HG03520 (cell line): ENCODE measurements around the gene RNF222.

ENCODE experiments used
- ATAC-seq: cut with Tn5 transposase; IDR thresholded peaks from one replicate; pipeline ENCODE4 v1.9.1; 2021; ENCODE audit warnings: mild to moderate bottlenecking, moderate library complexity; ENCODE audit not compliant: unreplicated experiment

The RNF222 gene, protein sequence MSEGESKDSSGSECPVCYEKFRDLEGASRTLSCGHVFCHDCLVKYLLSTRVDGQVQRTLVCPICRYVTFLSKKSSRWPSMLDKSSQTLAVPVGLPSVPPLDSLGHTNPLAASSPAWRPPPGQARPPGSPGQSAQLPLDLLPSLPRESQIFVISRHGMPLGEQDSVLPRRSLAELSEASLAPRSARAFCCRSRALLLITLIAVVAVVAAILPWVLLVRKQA

DNA sequence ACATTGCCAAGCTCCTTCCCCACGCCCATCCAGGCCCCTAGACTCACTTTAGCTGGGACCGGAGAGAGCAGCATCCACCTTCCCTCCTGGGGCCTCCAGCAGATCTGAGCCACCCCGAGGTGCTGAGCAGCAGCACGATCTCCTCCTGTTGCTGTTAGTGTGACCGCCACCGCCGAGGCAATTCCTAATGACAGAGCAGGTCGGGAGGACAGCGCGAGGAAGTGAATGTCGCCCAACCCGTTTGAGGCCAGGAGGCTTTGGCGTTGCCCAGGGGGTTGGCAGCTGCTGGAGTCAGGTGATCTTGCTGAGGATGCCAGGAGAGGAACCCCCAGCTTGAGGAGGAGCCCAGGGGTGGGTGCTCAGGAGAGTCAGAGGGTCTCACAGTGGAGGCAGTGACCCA, at the start of gene RNF222:
Gene RNF222, minus strand, starts transcription at position 192 of the 400 bp plus-strand sequence. CDS start 4,366 bp downstream, outside the sequence.
- no peak for ATAC-seq

DNA sequence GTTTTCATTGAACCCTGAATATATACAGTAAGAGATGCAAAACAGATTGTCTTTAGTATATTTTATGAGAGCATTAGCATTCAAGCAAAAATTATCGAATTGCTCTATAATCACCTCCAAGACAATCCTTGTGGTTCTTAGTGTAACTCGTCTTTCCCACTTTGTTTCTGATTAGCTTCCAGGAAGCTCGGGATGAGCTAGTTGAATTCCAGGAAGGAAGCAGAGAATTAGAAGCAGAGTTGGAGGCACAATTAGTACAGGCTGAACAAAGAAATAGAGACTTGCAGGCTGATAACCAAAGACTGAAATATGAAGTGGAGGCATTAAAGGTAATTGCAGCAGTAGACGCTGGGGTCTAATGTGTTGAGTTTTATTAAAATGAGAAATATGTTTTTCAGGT, 47.9 kb upstream of the RNF222 start:
- no peak for ATAC-seq

DNA sequence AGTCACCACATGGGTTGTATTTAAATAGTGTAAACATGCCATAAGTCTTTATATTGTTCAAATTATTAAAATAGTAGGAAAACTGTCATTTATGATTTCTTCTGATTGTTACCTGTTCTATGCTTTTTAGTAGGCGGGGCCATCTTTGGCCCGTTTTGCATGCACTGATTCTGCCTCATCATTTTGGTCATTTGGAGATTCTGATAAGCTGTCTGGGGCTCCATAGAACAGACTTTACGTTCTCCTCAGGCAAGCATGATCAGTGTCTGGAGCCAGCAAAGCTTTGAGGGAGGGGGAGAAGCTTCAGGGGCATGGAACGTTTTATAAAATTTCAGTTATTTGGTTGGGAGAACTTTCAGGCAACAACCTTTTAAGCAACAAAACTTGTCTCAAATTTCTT, 46.9 kb upstream of the RNF222 start:
- no peak for ATAC-seq

DNA sequence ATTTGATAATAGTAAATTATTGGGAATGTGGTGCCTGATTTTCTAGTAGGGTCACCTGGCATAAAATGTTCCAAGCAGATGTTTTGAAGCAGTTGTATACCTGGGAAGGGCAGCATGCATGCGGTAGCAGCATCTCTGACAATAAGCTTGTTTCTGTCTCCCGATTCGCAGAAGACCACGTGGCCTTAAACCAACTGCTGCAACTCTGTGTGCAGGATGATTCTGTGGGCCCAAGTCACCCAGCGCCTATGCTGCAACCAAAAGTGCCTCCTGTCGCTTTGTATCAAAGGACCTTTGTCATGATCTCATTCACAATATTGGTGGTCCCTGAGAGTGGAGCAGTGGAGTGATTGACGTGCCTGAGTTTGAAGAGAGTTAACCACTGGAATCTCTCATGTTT, 46.1 kb upstream of the RNF222 start:
- ATAC-seq: no peak

DNA sequence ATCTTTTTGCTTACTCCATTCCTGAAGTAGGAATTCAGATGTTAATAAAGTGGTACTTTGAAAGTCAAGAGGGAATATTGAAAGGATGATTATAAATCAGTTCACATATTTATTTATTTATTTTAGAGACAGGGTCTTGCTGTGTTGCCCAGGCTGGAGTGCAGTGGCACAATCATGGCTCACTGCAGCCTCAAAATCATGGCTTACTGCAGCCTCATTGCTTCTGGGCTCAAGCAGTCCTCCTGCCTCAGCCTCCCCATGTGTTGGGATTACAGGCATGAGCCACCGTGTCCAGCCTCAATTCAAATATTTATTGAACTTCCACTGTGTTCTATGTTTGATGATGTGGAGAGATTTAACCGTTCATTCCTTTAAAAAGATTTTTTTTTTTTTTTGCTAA, 44.7 kb upstream of the RNF222 start:
- no peak for ATAC-seq

DNA sequence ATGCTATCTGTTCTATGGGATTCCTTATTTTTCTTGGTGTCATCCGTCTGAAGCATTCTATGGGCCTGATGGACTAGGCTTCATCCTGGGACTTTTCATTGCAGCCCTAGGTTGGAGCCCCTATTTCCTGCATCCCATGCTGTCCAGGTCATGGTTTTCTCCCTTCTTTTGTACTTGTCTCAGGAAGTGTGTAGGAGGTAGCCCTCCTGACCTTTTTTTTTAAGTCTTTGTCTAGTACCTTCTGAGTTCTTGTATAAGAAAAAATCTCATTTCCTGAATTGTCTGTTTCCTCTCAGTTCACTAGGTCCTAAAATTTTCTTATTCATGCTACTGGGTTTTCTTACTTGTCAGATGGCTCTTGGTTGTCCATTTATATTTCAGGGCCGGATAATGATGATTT, 44.1 kb upstream of the RNF222 start:
- no peak for ATAC-seq

DNA sequence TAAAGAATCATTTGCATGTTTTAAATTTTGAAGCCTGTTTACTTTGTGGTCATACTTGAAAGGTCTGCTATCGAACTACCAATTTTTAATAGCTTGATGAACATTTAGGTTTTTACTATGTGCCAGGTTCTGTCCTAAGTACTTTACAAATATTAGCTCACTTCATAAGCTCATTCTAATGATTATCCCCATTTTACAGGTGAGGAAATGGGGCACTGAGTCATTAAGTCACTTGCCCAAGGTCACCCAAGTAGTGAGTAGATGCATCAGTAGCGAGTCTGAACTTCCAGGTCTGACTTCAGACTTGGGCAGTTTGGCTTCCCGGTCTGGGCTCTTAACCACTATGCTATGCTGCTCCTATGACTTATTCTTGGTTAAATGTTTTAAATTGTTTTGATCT, 42.1 kb upstream of the RNF222 start:
- no peak for ATAC-seq

DNA sequence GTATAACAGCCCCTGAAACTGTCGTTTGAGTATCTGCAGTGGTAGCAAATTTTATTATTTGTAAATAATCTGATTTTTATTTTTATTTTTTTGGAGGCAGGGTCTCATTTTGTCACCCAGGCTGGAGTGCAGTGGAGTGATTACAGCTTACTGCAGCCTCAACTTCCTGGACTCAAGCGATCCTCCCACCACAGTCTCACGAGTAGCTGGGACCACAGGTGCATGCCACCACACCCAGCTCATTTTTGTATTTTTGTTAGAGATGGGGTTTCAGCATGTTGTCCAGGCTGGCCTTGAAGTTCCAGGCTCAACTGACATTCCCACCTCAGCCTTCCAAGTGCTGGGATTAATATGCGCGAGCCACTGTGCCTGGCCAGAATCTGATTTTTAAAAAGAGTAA, 40.8 kb upstream of the RNF222 start:
- ATAC-seq: no peak

DNA sequence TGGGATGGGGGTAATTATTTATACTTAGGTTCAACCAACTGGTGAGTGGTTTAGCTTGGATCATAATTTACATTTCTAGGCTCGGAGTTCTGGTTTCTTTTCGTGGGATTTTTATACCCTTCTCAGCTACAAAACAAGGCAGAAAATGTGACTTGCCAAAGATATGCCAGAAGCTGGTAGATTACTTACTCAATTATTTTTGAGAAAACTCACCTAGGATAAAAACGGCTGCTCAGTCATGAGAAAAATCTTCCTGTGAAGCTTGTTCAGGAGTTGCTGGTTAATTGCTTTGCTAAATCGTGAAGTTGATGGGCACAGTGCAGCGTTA, 39.2 kb upstream of the RNF222 start:
- ATAC-seq: no peak

DNA sequence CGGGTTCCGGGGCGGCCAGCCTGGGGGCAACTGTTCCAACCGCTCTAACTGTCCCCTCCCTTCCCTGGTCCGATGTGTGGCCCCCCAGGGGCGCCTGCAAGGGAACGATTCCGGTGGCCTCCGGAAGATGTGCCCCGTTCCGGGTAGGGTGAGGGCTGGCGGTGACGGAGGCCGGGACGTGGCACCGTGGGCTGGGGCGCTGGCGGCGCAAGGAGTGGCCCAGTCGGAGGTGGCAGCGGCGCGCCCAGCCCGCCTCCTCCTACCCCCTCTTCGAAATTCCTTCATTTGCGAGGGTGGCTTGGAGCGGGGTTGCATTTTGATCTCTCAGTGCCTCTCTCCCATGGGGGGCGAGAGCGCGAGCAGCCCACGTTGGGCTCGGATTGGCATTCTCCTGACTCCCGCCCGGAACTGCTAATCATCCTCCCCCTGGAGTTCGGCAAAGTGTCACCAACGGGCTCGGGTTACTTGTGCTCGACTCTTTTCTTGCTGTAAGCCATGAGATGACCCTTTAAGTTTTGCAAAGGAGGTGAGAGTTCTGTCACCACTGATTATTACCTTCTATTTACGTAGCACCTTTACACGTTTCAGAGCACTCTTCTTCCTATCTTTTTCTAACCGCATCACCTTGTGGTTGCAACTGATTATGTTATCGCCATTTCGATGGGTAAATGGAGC, 38.7 kb upstream of the RNF222 start:
- ATAC-seq: peak; percentile 41

DNA sequence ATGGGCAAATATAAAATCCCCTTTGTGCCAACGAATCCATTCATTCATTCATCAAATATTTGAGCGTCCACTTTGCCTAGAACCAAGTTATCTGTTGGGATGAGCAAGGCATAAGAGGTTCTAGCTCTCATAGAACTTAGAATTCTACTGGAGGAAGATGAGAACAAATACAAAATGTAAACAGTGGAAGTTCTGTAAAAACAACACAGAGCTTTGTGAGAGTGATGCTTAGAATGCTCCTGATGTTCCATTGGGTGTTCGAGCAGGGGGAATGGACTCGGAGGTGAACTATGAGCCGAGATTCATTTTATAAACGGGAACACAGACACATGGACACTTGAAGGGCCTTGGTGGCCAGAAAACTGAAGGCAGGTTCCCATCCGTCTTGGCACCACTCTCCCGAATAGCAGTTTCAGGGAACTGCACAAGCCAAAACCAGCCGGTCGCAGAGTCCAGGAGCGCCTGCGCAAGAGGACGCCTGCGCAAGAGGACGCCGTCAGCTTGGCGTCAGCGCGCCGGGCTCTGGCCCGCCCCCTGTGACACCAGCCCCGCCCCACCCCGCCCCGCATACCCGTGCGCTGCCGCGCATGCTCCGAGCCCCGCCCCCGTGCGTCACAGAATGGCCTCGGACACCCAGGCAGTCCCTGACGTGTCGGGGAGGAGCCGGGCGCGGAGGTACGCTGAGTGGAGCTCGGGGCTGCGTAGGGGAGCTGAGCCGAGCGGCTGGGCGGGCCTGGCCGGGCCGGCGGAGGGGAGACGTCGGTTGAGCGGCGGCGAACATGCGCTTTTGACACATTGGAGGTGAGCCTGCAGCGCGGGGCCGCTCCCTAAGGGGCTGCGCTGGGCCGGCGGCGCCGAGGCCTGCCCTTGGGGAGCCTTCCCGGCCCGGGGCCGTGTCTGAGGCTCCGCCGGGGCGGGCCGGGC, 37.9 kb upstream of the RNF222 start, which contains the start of gene NDEL1:
Gene NDEL1, plus strand, starts transcription at position 640 of the 924 bp plus-strand sequence. CDS start 8,388 bp downstream, outside the sequence.
- ATAC-seq: peak; percentile 95

DNA sequence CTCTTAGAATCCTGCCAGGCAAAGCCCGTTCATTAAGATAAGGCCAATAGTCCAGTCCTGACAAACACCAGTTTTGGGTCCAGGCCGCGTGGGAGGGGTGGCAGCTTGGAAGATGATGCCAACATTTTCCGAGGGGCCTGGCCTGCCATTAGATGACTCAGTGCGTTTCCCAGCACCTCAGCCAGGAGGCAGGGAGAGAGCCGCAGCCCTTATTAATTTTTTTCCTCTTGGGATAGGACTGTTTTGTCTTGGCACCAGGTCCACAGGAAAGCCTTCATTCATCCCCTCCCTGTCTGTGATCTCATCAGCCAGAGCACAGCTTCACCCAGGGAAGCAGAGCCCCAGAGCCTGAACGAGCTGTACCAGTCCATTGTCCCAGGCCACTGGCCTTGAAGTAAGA, 33.3 kb upstream of the RNF222 start:
- ATAC-seq: no peak

DNA sequence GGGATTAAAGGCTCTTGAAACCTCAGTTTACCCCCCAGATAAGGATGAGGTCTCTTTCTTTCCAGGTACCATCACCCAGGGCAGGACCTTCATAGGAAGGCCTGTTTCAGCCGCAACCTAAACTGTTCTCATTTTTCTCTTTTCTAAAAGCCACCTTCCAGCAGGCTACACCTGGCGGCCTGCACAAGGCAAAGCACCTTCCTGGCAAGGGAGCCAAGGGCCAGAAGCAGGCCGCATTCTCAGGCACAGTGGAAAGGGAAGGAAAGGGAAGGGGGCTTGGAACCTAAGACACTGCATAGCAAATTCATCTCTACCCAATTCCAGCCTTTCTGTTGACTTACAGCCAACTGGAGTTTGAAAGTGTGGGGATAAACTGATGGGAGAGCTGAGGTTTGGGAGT, 29.2 kb upstream of the RNF222 start:
- ATAC-seq: no peak

DNA sequence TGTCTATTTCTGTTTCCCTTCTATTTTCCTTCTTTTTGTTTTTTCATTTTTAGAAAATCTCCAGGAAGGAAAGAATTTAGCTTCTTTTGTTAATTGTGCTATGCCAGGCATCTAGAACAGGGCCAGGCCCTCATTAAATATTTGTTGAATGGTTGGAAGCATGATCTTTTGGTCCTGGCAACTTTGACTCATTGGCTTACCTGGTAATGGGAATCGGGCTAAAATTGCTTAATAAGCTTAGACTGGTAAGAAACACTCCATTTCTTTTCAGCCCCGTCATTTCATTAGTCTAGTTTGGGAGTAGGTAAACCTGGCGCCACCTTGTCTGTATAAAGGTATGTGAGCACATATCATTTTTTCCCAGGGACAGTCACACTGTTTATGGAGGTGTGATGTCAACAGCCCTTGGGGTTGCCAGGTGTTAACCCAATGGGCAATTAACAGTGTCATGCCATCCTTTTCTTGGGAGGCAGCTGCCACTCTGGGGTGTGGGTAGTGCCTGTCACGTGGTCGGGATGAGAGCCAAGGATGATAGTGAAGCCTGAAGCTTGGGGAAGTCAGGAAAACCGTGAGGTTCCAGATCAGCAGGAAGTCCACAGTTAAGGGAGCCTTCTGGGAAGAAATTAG, 28.6 kb upstream of the RNF222 start:
- ATAC-seq: no peak

DNA sequence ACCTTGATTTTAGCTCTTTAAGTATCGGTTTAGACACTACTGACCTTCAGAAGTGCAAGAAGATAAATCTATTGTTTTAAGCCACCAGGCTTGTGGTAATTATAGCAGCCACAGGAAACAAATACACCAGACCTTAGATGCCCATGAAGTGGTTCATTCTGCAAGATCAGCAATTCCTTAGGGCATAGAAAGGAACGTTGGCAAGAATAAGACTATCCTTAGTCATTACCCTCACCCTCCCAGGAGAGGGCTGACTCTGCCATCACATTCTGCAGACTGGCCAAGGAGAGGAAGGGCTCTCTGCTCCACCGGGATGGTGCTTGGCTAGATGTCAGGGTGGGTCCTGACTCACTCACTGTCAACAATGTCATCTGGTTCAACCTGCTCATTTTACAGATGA, 23.9 kb upstream of the RNF222 start:
- no peak for ATAC-seq

DNA sequence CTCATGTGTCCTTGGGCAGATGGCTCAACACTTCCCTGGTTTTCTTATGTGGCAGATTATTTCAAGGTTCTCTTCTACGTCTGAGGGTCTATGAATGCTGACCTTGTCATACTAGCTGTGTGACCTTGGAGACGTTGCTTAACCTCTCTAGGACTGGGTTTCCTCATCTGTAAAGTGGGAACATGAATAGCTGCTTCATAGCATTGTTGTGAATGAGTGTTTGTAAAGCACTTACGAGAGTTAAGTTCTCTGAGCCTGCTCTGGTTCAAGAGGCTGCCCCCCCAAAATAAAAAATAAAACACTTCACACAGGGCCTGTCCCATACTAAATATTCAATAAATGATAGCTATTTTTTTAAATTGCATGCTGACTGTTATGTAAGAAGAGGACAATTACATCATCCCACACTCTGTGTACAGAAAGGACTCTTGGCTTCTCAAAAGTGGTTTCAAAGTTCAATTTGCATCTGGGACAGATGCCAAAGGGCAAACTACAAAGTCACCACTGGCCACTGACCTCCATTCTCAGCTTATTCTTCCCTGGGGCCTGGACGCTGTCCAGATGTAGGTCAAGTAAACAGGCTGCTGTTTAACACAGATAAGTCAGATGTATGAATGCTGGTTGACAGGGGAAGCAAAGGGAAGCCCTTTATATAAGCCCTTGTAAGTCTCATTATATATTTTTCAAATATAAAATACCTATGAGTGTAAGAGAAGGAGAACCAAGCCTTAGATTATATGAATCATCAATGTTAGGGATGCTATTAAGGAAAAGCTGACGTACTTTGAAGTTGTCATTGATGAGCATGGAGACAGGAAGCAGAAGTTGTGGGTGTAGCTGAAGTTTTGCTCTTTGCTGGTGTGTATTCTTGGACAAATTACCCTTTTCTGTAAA, 22.7 kb upstream of the RNF222 start:
- ATAC-seq: no peak

DNA sequence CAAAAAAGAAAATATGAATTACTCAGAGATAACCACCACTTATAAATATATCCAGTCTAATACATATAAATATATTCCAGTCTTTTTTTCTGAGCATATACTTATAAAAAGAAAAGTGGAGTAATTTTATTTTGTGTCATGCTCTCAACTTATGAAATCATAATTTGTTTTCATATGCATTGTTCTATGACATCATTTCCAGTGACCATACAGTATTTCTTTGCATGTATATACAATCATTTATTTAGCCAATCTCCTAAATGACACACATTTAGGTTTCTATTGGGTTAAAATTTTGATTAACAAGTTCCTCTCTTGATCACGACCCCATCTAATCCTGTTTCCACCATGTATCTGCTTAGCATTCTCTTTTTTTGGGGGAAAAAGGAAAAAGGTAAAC, 21.7 kb upstream of the RNF222 start:
- ATAC-seq: no peak

DNA sequence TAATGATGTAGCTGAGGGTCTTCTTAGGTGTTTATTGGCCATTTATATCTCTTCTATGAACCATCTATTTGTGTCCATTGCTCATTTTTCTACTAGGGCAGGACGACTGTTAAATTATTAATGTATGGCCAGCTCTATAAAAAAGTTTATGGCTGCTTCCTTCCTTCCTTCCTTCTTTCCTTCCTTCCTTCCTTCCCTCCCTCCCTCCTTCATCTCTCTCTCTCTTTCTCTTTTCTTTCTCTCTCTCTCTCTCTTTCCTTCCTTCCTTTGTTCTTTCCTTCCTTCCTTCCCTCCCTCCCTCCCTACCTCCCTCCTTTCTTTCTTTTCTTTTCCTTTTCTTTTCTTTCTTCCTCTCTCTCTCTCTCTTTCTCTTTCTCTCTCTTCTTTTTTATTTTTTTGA, 20.8 kb upstream of the RNF222 start:
- no peak for ATAC-seq

DNA sequence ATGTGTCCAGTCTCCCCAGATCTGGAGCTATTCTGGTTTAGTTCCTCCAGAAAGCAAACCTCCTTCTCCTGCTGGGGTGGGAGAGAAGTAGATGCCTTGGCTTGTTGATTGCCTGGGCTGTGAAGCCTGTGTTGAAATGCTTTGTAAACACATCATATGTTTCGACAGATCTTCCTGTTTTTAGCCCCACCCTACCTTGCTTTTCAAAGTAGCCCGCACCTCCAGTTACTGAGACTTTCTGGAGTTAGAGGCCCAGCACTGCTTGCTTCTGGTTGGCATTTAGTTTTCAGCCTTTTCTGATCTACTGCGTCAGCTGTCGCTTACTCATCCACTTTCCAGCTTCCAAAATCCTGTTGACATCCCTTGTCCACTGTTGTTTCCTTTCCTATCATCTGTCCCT, 20.2 kb upstream of the RNF222 start:
- ATAC-seq: no peak

DNA sequence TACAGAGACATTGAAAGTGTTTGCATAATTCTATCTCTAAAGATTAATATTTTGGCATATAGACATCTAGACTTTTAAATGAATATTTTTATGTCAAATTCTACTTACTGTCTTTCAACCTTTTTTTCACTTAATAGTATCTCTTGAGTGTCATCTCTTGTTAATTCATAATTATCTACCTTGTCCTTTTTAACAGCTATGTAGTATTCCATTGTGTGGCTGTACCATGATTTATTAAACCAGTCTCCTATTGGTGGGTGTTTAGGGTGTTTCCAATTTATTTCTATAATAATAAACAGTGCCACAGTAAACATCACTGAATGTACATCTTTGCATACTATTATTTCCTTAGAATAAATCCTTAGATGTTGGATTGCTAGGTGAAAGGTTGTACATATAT, 16.3 kb upstream of the RNF222 start:
- no peak for ATAC-seq
